DND-41 (cell line): Measurements from ENCODE around the gene PLEK.
"Not testable (repeated sequence)": the region's sequence is repeated elsewhere in the genome, so short reads cannot be mapped to it uniquely, and the experiment has no call there.

Experiments used
- ATAC-seq: fragments of 200-7000 bp; cut with Tn5 transposase; 3 replicates; pipeline ENCODE4 v1.9.1; 2021; ENCODE audit warnings: low read depth; ENCODE audit not compliant: insufficient read depth
- DNase-seq: peaks from one replicate; pipeline ENCODE4 v3.0.0-alpha.2; 2020
- H2AFZ ChIP-seq: 2 replicates; pipeline ENCODE4 v1.6.0; 2012; ENCODE audit warnings: low read depth, low read length
- H3K27ac ChIP-seq: 2 replicates; pipeline ENCODE4 v1.5.1; 2012; ENCODE audit warnings: low read length, inconsistent platforms
- H3K27me3 ChIP-seq: fragments of 200-600 bp; sonication (generic); 2 replicates; pipeline ENCODE4 v1.6.0; 2012; ENCODE audit warnings: low read length, mild to moderate bottlenecking, inconsistent platforms; ENCODE audit not compliant: insufficient read depth, poor library complexity
- H3K36me3 ChIP-seq: 2 replicates; pipeline ENCODE4 v1.5.1; 2012; ENCODE audit warnings: low read length, inconsistent platforms; ENCODE audit not compliant: insufficient read depth
- H3K4me1 ChIP-seq: 2 replicates; pipeline ENCODE4 v1.5.1; 2012; ENCODE audit warnings: mild to moderate bottlenecking, low read length; ENCODE audit not compliant: insufficient read depth
- H3K4me2 ChIP-seq: 2 replicates; pipeline ENCODE4 v1.6.0; 2012; ENCODE audit warnings: mild to moderate bottlenecking, moderate library complexity, low read length, inconsistent platforms; ENCODE audit not compliant: insufficient read depth
- H3K4me3 ChIP-seq, 2 experiments: fragments of 200-600 bp in 1 of 2; shearing (Covaris generic) in 1 of 2; 2 replicates each; pipeline ENCODE4 v1.5.1; 2012 to 2016; ENCODE audit warnings: inconsistent platforms in 2 of 2, low read length in 2 of 2, mild to moderate bottlenecking in 2 of 2, low read depth in 1 of 2, moderate library complexity in 1 of 2
- H3K79me2 ChIP-seq: 2 replicates; pipeline ENCODE4 v1.6.0; 2012; ENCODE audit warnings: low read length, inconsistent platforms; ENCODE audit not compliant: insufficient read depth
- H3K9ac ChIP-seq: 2 replicates; pipeline ENCODE4 v1.6.0; 2012; ENCODE audit warnings: low read depth, mild to moderate bottlenecking, inconsistent platforms, low read length, moderate library complexity
- H3K9me3 ChIP-seq: 2 replicates; pipeline ENCODE4 v1.5.1; 2012; ENCODE audit warnings: low read length, moderate library complexity, mild to moderate bottlenecking, inconsistent platforms; ENCODE audit not compliant: insufficient read depth, severe bottlenecking
- H4K20me1 ChIP-seq: 2 replicates; pipeline ENCODE4 v1.6.0; 2012; ENCODE audit warnings: low read length; ENCODE audit not compliant: insufficient read depth
- CTCF ChIP-seq: IDR thresholded peaks from 2 replicates; pipeline ENCODE4 v1.5.1; 2012; ENCODE audit warnings: borderline replicate concordance, low read length, moderate library complexity, mild to moderate bottlenecking; ENCODE audit not compliant: poor library complexity, severe bottlenecking; ENCODE audit errors: extremely low read depth
- EZH2 ChIP-seq: IDR thresholded peaks from 3 replicates; pipeline ENCODE4 v1.6.1; 2012; ENCODE audit warnings: borderline replicate concordance, low read depth, mild to moderate bottlenecking, moderate library complexity, low read length, inconsistent platforms; ENCODE audit not compliant: severe bottlenecking

PLEK gene

GRCh38 chr2:68391099-68391498 is 26.0 kb downstream of the PLEK start:
- Histone ChIP-seq H3K4me3 (no peak overlapping the region), H3K79me2 (no peaks in the 10 kb centered on the region), H2AFZ (no peak overlapping the region), H3K4me1 (peaks cover 4% of the 10 kb centered on the region; the same call in 1 of the 2 replicates), H3K27ac (no peak overlapping the region), H3K9ac (no peak overlapping the region), H3K27me3 (peaks cover 5% of the 10 kb centered on the region), H3K9me3 (no peaks in the 10 kb centered on the region), H3K36me3 (no peaks in the 10 kb centered on the region), H4K20me1 (no peaks in the 10 kb centered on the region), H3K4me2 (no peak overlapping the region)
- no peak for DNase-seq
- ATAC-seq: no peak
- TF ChIP-seq EZH2 (no peak), CTCF (no peak)

- TF ChIP-seq CTCF: no peak
- no peak for TF ChIP-seq EZH2
- no peak for DNase-seq
- ATAC-seq: no peak
- peaks cover 4% of the 10 kb centered on the region; the same call in 1 of the 2 replicates for H3K4me1 ChIP-seq
- no peak overlapping the region for H3K9ac ChIP-seq
- H3K27me3 ChIP-seq: peaks cover 5% of the 10 kb centered on the region
- no peak overlapping the region for H3K27ac ChIP-seq
- no peaks in the 10 kb centered on the region for H3K79me2 ChIP-seq
- no peaks in the 10 kb centered on the region for H4K20me1 ChIP-seq
- H2AFZ ChIP-seq: no peak overlapping the region
- H3K4me2 ChIP-seq: no peak overlapping the region
- H3K4me3 ChIP-seq: no peak overlapping the region
- H3K9me3 ChIP-seq: no peaks in the 10 kb centered on the region
- H3K36me3 ChIP-seq: no peaks in the 10 kb centered on the region
Measured at GRCh38 chr2:68391869-68392268, 26.8 kb downstream of the PLEK start.

- H3K9me3 ChIP-seq: no peaks in the 10 kb centered on the region
Measured at GRCh38 chr2:68396093-68396492, 31.0 kb downstream of the PLEK start.

GRCh38 chr2:68397704-68398263 is 32.7 kb downstream of the PLEK start:
- not testable (repeated sequence) for H3K36me3 ChIP-seq, ATAC-seq

More at GRCh38 chr2:68396093-68396492, 31.0 kb downstream of the PLEK start:
- H3K27me3 ChIP-seq: no peaks in the 10 kb centered on the region
- no peaks in the 10 kb centered on the region for H3K4me1 ChIP-seq
- TF ChIP-seq EZH2 (no peak), CTCF (no peak)
- no peaks in the 10 kb centered on the region for H3K36me3 ChIP-seq
- H3K79me2 ChIP-seq: no peaks in the 10 kb centered on the region
- H3K4me3 ChIP-seq: no peak overlapping the region
- no peaks in the 10 kb centered on the region for H4K20me1 ChIP-seq
- H2AFZ ChIP-seq: no peak overlapping the region
- H3K27ac ChIP-seq: no peak overlapping the region
- no peak for DNase-seq
- H3K9ac ChIP-seq: no peak overlapping the region
- ATAC-seq: no peak
- no peak overlapping the region for H3K4me2 ChIP-seq

More at GRCh38 chr2:68397704-68398263, 32.7 kb downstream of the PLEK start:
- H4K20me1 ChIP-seq, H2AFZ ChIP-seq, H3K9me3 ChIP-seq, H3K79me2 ChIP-seq, H3K4me1 ChIP-seq, H3K4me2 ChIP-seq, H3K27me3 ChIP-seq, H3K4me3 ChIP-seq, DNase-seq, H3K27ac ChIP-seq, H3K9ac ChIP-seq: not testable (repeated sequence)
